Adrenal gland (tissue), 5 donors: ENCODE results near the gene NHERF1.

Experiments
- POLR2A ChIP-seq, 2 donors: fragments of 450-650 bp; IDR thresholded peaks; one replicate each; pipeline ENCODE4 v1.6.1; 2017; ENCODE audit warnings: antibody characterized with exemption in 2 of 2, mild to moderate bottlenecking in 2 of 2, moderate library complexity in 1 of 2
- TF ChIP-seq, protein P1 (sequence below), 6 experiments: fragments of 450-650 bp in 4 of 6; fragments of 200-600 bp in 2 of 6; sonication (generic) in 1 of 6; IDR thresholded peaks; 1 replicate in 5 of 6; 2 replicates in 1 of 6; pipeline versions ENCODE4 v1.5.1 to v1.8.0; 2016 to 2021; ENCODE audit warnings: antibody characterized with exemption in 6 of 6, mild to moderate bottlenecking in 2 of 6, moderate library complexity in 1 of 6
- donor health status: DM: no; HTN: no; CAD: no.

DNA sequence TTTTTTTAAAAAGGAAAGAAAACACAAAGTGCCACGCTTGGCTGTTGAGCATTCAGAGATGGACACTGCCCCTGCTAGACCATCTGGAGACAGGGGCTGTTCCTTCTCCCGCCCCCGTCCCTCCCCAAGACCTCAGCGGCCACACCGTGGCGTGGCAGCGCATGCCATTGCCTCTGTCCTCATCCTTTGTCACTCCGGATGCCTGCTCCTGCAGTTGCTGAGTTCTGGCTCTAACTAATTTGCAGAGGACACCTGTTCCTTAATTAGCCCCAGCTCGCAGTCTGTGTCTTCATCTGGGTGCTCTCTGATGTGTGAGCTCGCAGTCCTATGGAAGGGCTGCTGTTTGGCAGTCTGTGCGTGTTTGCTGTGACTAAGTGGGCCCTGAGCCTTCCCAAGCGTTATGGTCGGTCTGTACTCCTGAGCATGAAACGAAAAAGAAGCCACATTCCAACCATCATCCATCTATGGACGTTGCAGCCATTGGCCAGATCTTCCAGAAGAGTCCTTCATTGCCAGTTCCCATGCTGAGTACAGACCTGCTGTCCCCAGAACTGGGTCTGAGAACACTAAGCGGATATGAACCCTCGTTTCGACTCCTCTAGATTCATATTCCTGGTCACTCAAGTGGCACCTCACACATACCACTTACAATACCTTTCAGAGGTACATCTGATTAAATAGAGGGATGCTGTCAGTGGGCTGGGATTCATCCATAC is 68.6 kb downstream of the NHERF1 start:
- TF ChIP-seq, protein P1, sequence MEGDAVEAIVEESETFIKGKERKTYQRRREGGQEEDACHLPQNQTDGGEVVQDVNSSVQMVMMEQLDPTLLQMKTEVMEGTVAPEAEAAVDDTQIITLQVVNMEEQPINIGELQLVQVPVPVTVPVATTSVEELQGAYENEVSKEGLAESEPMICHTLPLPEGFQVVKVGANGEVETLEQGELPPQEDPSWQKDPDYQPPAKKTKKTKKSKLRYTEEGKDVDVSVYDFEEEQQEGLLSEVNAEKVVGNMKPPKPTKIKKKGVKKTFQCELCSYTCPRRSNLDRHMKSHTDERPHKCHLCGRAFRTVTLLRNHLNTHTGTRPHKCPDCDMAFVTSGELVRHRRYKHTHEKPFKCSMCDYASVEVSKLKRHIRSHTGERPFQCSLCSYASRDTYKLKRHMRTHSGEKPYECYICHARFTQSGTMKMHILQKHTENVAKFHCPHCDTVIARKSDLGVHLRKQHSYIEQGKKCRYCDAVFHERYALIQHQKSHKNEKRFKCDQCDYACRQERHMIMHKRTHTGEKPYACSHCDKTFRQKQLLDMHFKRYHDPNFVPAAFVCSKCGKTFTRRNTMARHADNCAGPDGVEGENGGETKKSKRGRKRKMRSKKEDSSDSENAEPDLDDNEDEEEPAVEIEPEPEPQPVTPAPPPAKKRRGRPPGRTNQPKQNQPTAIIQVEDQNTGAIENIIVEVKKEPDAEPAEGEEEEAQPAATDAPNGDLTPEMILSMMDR (IDR thresholded peaks at IDR 0.05) = no peak
- no peak for TF ChIP-seq POLR2A (IDR thresholded peaks at IDR 0.05)
